Measurements from ENCODE around the gene ETF1.
A peak's percentile ranks its signal among the peaks of the same experiment; 100 is the strongest.

Gene ETF1

GRCh38 chr5:138503487-138504270, 39.4 kb downstream of the ETF1 start:
- TF ChIP-seq CTCF (IDR thresholded peaks at IDR 0.05; ENCODE audit: poor library complexity, severe bottlenecking) = peak; percentile 95
- no peaks in the 10 kb centered on the region for H3K9me3 ChIP-seq (ENCODE audit: severe bottlenecking)
- DNase-seq (ENCODE audit: low spot score) (no peak), ATAC-seq (ENCODE audit: low read depth) (peak; percentile 28; the same call in 2 of the 3 replicates)
- no peaks in the 10 kb centered on the region for H3K27me3 ChIP-seq (ENCODE audit: insufficient read depth, poor library complexity, severe bottlenecking)
- H3K27ac ChIP-seq (ENCODE audit: poor library complexity, severe bottlenecking) = peak overlapping the region; percentile 95
- H3K4me3 ChIP-seq (ENCODE audit: severe bottlenecking) = no peak overlapping the region
- H3K4me1 ChIP-seq (ENCODE audit: insufficient read depth, poor library complexity, severe bottlenecking) = peaks cover 34% of the 10 kb centered on the region
- H3K36me3 ChIP-seq (ENCODE audit: low read depth) = peaks cover 23% of the 10 kb centered on the region

- peaks cover 29% of the 10 kb centered on the region for H3K4me1 ChIP-seq (ENCODE audit: insufficient read depth, poor library complexity, severe bottlenecking)
- no peak overlapping the region for H3K27ac ChIP-seq (ENCODE audit: poor library complexity, severe bottlenecking)
- DNase-seq (ENCODE audit: low spot score) (no peak), ATAC-seq (ENCODE audit: low read depth) (no peak)
- H3K9me3 ChIP-seq (ENCODE audit: severe bottlenecking) = no peaks in the 10 kb centered on the region
- H3K36me3 ChIP-seq (ENCODE audit: low read depth) = peaks cover 11% of the 10 kb centered on the region
- H3K4me3 ChIP-seq (ENCODE audit: severe bottlenecking) = no peak overlapping the region
- H3K27me3 ChIP-seq (ENCODE audit: insufficient read depth, poor library complexity, severe bottlenecking) = no peaks in the 10 kb centered on the region
- no peak for TF ChIP-seq CTCF (IDR thresholded peaks at IDR 0.05; ENCODE audit: poor library complexity, severe bottlenecking)
Measured at GRCh38 chr5:138502521-138502920, 40.5 kb downstream of the ETF1 start.

GRCh38 chr5:138502121-138502520, 40.9 kb downstream of the ETF1 start:
- Histone ChIP-seq H3K4me1 (ENCODE audit: insufficient read depth, poor library complexity, severe bottlenecking) (peaks cover 26% of the 10 kb centered on the region), H3K4me3 (ENCODE audit: severe bottlenecking) (no peak overlapping the region), H3K36me3 (ENCODE audit: low read depth) (peaks cover 8% of the 10 kb centered on the region; the same call in 1 of the 2 replicates), H3K27ac (ENCODE audit: poor library complexity, severe bottlenecking) (no peak overlapping the region), H3K9me3 (ENCODE audit: severe bottlenecking) (no peaks in the 10 kb centered on the region), H3K27me3 (ENCODE audit: insufficient read depth, poor library complexity, severe bottlenecking) (no peaks in the 10 kb centered on the region)
- DNase-seq (ENCODE audit: low spot score) (no peak), ATAC-seq (ENCODE audit: low read depth) (no peak)
- TF ChIP-seq CTCF (IDR thresholded peaks at IDR 0.05; ENCODE audit: poor library complexity, severe bottlenecking) = no peak

- Histone ChIP-seq H3K4me3 (ENCODE audit: severe bottlenecking) (no peak overlapping the region), H3K4me1 (ENCODE audit: insufficient read depth, poor library complexity, severe bottlenecking) (peaks cover under 1% of the 10 kb centered on the region), H3K27me3 (ENCODE audit: insufficient read depth, poor library complexity, severe bottlenecking) (no peaks in the 10 kb centered on the region), H3K27ac (ENCODE audit: poor library complexity, severe bottlenecking) (no peak overlapping the region), H3K36me3 (ENCODE audit: low read depth) (no peaks in the 10 kb centered on the region), H3K9me3 (ENCODE audit: severe bottlenecking) (no peaks in the 10 kb centered on the region)
- TF ChIP-seq CTCF (IDR thresholded peaks at IDR 0.05; ENCODE audit: poor library complexity, severe bottlenecking) = no peak
- DNase-seq (ENCODE audit: low spot score) (no peak), ATAC-seq (ENCODE audit: low read depth) (no peak)
Measured at GRCh38 chr5:138498376-138498775, 44.7 kb downstream of the ETF1 start.

GRCh38 chr5:138495351-138495750, 47.7 kb downstream of the ETF1 start:
- Histone ChIP-seq H3K4me3 (ENCODE audit: severe bottlenecking) (no peak overlapping the region), H3K27me3 (ENCODE audit: insufficient read depth, poor library complexity, severe bottlenecking) (no peaks in the 10 kb centered on the region), H3K36me3 (ENCODE audit: low read depth) (no peaks in the 10 kb centered on the region), H3K27ac (ENCODE audit: poor library complexity, severe bottlenecking) (no peak overlapping the region), H3K9me3 (ENCODE audit: severe bottlenecking) (no peaks in the 10 kb centered on the region), H3K4me1 (ENCODE audit: insufficient read depth, poor library complexity, severe bottlenecking) (peaks cover 19% of the 10 kb centered on the region)
- no peak for TF ChIP-seq CTCF (IDR thresholded peaks at IDR 0.05; ENCODE audit: poor library complexity, severe bottlenecking)
- DNase-seq (ENCODE audit: low spot score) (no peak), ATAC-seq (ENCODE audit: low read depth) (no peak)

Data from RWPE2 (cell line).